ENCODE measurements around the gene PRSS23.

DNA sequence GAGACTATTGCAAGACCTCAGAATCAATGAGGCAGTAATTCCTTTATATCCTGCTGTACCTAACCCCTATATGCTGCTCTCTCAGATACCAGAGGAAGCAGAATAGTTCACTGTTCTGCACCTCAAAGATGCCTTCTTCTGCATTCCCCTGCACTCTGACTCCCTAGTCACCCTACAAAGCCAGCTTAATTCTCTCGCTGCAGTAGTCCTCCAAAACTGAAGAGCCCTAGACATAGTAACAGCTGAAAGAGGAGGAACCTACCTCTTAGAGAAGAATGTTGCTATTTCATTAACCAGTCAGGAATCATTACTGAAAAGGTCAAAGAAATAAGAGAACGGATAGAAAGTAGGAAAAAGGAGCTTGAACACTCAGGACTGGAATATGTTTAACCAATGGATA lies 49.3 kb downstream of the PRSS23 start:
- TF ChIP-seq POLR2AphosphoS5 (IDR thresholded peaks at IDR 0.05; ENCODE audit: low read depth, low read length) = no peak
- TF ChIP-seq, protein P1, sequence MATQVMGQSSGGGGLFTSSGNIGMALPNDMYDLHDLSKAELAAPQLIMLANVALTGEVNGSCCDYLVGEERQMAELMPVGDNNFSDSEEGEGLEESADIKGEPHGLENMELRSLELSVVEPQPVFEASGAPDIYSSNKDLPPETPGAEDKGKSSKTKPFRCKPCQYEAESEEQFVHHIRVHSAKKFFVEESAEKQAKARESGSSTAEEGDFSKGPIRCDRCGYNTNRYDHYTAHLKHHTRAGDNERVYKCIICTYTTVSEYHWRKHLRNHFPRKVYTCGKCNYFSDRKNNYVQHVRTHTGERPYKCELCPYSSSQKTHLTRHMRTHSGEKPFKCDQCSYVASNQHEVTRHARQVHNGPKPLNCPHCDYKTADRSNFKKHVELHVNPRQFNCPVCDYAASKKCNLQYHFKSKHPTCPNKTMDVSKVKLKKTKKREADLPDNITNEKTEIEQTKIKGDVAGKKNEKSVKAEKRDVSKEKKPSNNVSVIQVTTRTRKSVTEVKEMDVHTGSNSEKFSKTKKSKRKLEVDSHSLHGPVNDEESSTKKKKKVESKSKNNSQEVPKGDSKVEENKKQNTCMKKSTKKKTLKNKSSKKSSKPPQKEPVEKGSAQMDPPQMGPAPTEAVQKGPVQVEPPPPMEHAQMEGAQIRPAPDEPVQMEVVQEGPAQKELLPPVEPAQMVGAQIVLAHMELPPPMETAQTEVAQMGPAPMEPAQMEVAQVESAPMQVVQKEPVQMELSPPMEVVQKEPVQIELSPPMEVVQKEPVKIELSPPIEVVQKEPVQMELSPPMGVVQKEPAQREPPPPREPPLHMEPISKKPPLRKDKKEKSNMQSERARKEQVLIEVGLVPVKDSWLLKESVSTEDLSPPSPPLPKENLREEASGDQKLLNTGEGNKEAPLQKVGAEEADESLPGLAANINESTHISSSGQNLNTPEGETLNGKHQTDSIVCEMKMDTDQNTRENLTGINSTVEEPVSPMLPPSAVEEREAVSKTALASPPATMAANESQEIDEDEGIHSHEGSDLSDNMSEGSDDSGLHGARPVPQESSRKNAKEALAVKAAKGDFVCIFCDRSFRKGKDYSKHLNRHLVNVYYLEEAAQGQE (IDR thresholded peaks at IDR 0.05; ENCODE audit: insufficient read depth in 1 of 2, low read depth in 2 of 2, low read length in 2 of 2) = no peak
- TF ChIP-seq TAF1 (IDR thresholded peaks at IDR 0.05; ENCODE audit: borderline replicate concordance, insufficient read depth, low read length) = no peak

All from PFSK-1 (cell line).